ENCODE data around the gene DNAJC6.

Gene DNAJC6

GRCh38 chr1:65355031-65355712, 45.8 kb downstream of the DNAJC6 start:
- no peak overlapping the region for H3K9ac ChIP-seq (ENCODE audit: low read depth, low read length, poor library complexity, severe bottlenecking)
- no peaks in the 10 kb centered on the region for H3K79me2 ChIP-seq (ENCODE audit: insufficient read depth, low read length)

GRCh38 chr1:65357291-65357960, 48.1 kb downstream of the DNAJC6 start:
- Histone ChIP-seq H3K4me1 (ENCODE audit: insufficient read depth, low read length, poor library complexity, severe bottlenecking) (no peaks in the 10 kb centered on the region), H4K20me1 (ENCODE audit: insufficient read depth, low read length, poor library complexity, severe bottlenecking) (no peaks in the 10 kb centered on the region), H3K36me3 (ENCODE audit: insufficient read depth, low read length) (no peaks in the 10 kb centered on the region), H3K9ac (ENCODE audit: low read depth, low read length, poor library complexity, severe bottlenecking) (no peak overlapping the region), H3K9me2 (replicated peaks; ENCODE audit: low read depth, low read length) (no peaks in the 10 kb centered on the region), H3K4me3 (ENCODE audit: low read length, poor library complexity, severe bottlenecking) (no peak overlapping the region), H3K27me3 (ENCODE audit: insufficient read depth, low read length, poor library complexity, severe bottlenecking) (no peaks in the 10 kb centered on the region), H3K79me2 (ENCODE audit: insufficient read depth, low read length) (no peaks in the 10 kb centered on the region), H3K9me3 (ENCODE audit: insufficient read depth, low read depth, low read length) (no peaks in the 10 kb centered on the region), H3F3A (ENCODE audit: low read depth) (no peaks in the 10 kb centered on the region), H3K4me2 (ENCODE audit: low read depth, low read length, poor library complexity, severe bottlenecking) (no peak overlapping the region), H2AFZ (ENCODE audit: low read length) (no peak overlapping the region)
- no peak for TF ChIP-seq CTCF (conservative IDR thresholded peaks at IDR 0.05; ENCODE audit: low read length)
- no peak for TF ChIP-seq EZH2phosphoT487 (IDR thresholded peaks at IDR 0.05; ENCODE audit: borderline replicate concordance)

More at GRCh38 chr1:65355031-65355712, 45.8 kb downstream of the DNAJC6 start:
- H2AFZ ChIP-seq (ENCODE audit: low read length), result no peak overlapping the region
- H3K4me1 ChIP-seq (ENCODE audit: insufficient read depth, low read length, poor library complexity, severe bottlenecking), result no peaks in the 10 kb centered on the region
- H3K4me2 ChIP-seq (ENCODE audit: low read depth, low read length, poor library complexity, severe bottlenecking), result no peak overlapping the region
- no peaks in the 10 kb centered on the region for H3K36me3 ChIP-seq (ENCODE audit: insufficient read depth, low read length)
- H3F3A ChIP-seq (ENCODE audit: low read depth), result no peaks in the 10 kb centered on the region
- TF ChIP-seq CTCF (conservative IDR thresholded peaks at IDR 0.05; ENCODE audit: low read length) (no peak), EZH2phosphoT487 (IDR thresholded peaks at IDR 0.05; ENCODE audit: borderline replicate concordance) (no peak)
- H4K20me1 ChIP-seq (ENCODE audit: insufficient read depth, low read length, poor library complexity, severe bottlenecking), result no peaks in the 10 kb centered on the region
- no peaks in the 10 kb centered on the region for H3K27me3 ChIP-seq (ENCODE audit: insufficient read depth, low read length, poor library complexity, severe bottlenecking)
- H3K9me2 ChIP-seq (replicated peaks; ENCODE audit: low read depth, low read length), result no peaks in the 10 kb centered on the region
- no peaks in the 10 kb centered on the region for H3K9me3 ChIP-seq (ENCODE audit: insufficient read depth, low read depth, low read length)
- no peak overlapping the region for H3K4me3 ChIP-seq (ENCODE audit: low read length, poor library complexity, severe bottlenecking)

DNA sequence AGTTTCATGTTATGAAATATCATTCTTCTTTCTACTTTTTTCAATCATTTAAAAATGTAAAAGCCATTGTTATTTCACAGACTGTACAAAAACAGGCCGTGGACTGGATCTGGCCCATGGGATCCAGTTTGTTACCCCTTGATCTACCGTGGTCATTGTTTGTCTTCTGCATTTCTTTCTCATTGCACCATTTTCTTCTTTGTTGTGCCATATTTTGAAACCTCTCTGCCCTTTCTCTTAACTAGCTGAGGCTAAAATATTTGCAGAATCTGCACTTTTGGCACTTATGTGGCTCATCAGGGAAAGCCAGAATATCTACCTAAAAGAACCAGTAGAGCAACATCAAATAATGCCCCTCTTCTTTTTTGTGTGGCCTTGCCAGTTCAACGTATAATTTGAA, 50.5 kb downstream of the DNAJC6 start:
- no peaks in the 10 kb centered on the region for H3F3A ChIP-seq (ENCODE audit: low read depth)
- H3K9me3 ChIP-seq (ENCODE audit: insufficient read depth, low read depth, low read length), result no peaks in the 10 kb centered on the region
- H3K36me3 ChIP-seq (ENCODE audit: insufficient read depth, low read length), result no peaks in the 10 kb centered on the region
- H3K79me2 ChIP-seq (ENCODE audit: insufficient read depth, low read length), result no peaks in the 10 kb centered on the region
- no peak for TF ChIP-seq EZH2phosphoT487 (IDR thresholded peaks at IDR 0.05; ENCODE audit: borderline replicate concordance)
- TF ChIP-seq CTCF (conservative IDR thresholded peaks at IDR 0.05; ENCODE audit: low read length), result no peak
- H3K27me3 ChIP-seq (ENCODE audit: insufficient read depth, low read length, poor library complexity, severe bottlenecking), result no peaks in the 10 kb centered on the region
- H4K20me1 ChIP-seq (ENCODE audit: insufficient read depth, low read length, poor library complexity, severe bottlenecking), result no peaks in the 10 kb centered on the region
- H3K4me2 ChIP-seq (ENCODE audit: low read depth, low read length, poor library complexity, severe bottlenecking), result no peak overlapping the region
- no peak overlapping the region for H2AFZ ChIP-seq (ENCODE audit: low read length)
- no peaks in the 10 kb centered on the region for H3K4me1 ChIP-seq (ENCODE audit: insufficient read depth, low read length, poor library complexity, severe bottlenecking)
- no peaks in the 10 kb centered on the region for H3K9me2 ChIP-seq (replicated peaks; ENCODE audit: low read depth, low read length)
- H3K4me3 ChIP-seq (ENCODE audit: low read length, poor library complexity, severe bottlenecking), result no peak overlapping the region
- no peak overlapping the region for H3K9ac ChIP-seq (ENCODE audit: low read depth, low read length, poor library complexity, severe bottlenecking)
